ENCODE measurements around the gene AP3B1. TPM values are rescaled to one million over a fixed set of nuclear protein-coding genes. Genes with fewer than 3 reads are reported as not detected.

Gene AP3B1
- total RNA-seq, 2 donors from 2014 or later: 53.4 to 74.0 TPM

DNA sequence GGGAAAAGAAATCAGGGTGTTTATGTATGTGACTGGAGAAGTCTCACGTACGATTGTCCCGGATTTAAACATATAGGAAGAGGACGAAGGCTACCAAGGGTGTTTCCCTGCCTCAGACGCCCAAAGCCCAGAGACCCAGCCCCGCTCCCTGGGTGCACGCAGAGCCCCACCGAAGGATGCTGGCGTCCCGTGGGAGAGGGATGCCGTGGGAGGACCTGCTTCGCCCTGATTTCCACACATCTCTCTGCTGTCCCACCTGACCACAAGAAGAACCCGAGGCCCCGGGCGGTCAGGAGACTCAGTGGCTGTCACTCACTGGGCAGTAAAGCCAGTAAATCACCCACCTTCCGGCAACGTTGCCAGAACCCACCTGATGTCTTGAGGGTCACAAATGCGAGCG is 306.5 kb downstream of the AP3B1 start:
- H3K9ac ChIP-seq (ENCODE audit: extremely low read depth, low read length, poor library complexity, severe bottlenecking): no peak overlapping the region
- no peak for DNase-seq
- H3K4me3 Mint-ChIP-seq: no peak overlapping the region

GRCh38 chr5:77987331-77987730 is 307.2 kb downstream of the AP3B1 start:
- WGBS, 2 experiments (ENCODE audit: insufficient coverage in 1 of 2, insufficient read length in 1 of 2): 76 to 77% methylated on average over 3 to 5 of the region's 5 CpGs
- Histone ChIP-seq H3K36me3 (ENCODE audit: control insufficient read depth, insufficient read depth, low read length) (no peaks in the 10 kb centered on the region), H3K27me3 (ENCODE audit: control insufficient read depth, insufficient read depth, low read length, poor library complexity, severe bottlenecking) (no peaks in the 10 kb centered on the region), H3K4me3 (ENCODE audit: low read length) (no peak overlapping the region), H3K27ac (ENCODE audit: low read depth, low read length) (no peak overlapping the region), H3K4me1 (ENCODE audit: control insufficient read depth, insufficient read depth, low read length) (peaks cover 15% of the 10 kb centered on the region), H3K9ac (ENCODE audit: extremely low read depth, low read length, poor library complexity, severe bottlenecking) (no peak overlapping the region), H3K9me3 (ENCODE audit: control insufficient read depth, low read length) (no peaks in the 10 kb centered on the region)
- TF ChIP-seq, protein P1, sequence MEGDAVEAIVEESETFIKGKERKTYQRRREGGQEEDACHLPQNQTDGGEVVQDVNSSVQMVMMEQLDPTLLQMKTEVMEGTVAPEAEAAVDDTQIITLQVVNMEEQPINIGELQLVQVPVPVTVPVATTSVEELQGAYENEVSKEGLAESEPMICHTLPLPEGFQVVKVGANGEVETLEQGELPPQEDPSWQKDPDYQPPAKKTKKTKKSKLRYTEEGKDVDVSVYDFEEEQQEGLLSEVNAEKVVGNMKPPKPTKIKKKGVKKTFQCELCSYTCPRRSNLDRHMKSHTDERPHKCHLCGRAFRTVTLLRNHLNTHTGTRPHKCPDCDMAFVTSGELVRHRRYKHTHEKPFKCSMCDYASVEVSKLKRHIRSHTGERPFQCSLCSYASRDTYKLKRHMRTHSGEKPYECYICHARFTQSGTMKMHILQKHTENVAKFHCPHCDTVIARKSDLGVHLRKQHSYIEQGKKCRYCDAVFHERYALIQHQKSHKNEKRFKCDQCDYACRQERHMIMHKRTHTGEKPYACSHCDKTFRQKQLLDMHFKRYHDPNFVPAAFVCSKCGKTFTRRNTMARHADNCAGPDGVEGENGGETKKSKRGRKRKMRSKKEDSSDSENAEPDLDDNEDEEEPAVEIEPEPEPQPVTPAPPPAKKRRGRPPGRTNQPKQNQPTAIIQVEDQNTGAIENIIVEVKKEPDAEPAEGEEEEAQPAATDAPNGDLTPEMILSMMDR (conservative IDR thresholded peaks at IDR 0.05): no peak
- Mint-ChIP-seq H3K4me3 (no peak overlapping the region), H3K27ac (peak overlapping the region; percentile 39), H3K4me1 (peaks cover 36% of the 10 kb centered on the region), H3K36me3 (ENCODE audit: low read depth) (no peaks in the 10 kb centered on the region), H3K27me3 (ENCODE audit: insufficient read depth) (peaks cover 3% of the 10 kb centered on the region), H3K9me3 (no peaks in the 10 kb centered on the region)
- no peak for DNase-seq

More for the DNA sequence above, 306.5 kb downstream of the AP3B1 start:
- H3K27me3 Mint-ChIP-seq (ENCODE audit: insufficient read depth): peaks cover 9% of the 10 kb centered on the region
- TF ChIP-seq, protein P1 (conservative IDR thresholded peaks at IDR 0.05): no peak
- no peaks in the 10 kb centered on the region for H3K36me3 ChIP-seq (ENCODE audit: control insufficient read depth, insufficient read depth, low read length)
- H3K4me1 ChIP-seq (ENCODE audit: control insufficient read depth, insufficient read depth, low read length): peaks cover 15% of the 10 kb centered on the region
- no peaks in the 10 kb centered on the region for H3K9me3 ChIP-seq (ENCODE audit: control insufficient read depth, low read length)
- no peaks in the 10 kb centered on the region for H3K9me3 Mint-ChIP-seq
- H3K4me1 Mint-ChIP-seq: peaks cover 37% of the 10 kb centered on the region
- H3K27ac ChIP-seq (ENCODE audit: low read depth, low read length): no peak overlapping the region
- no peak overlapping the region for H3K27ac Mint-ChIP-seq
- no peak overlapping the region for H3K4me3 ChIP-seq (ENCODE audit: low read length)
- H3K27me3 ChIP-seq (ENCODE audit: control insufficient read depth, insufficient read depth, low read length, poor library complexity, severe bottlenecking): no peaks in the 10 kb centered on the region
- H3K36me3 Mint-ChIP-seq (ENCODE audit: low read depth): no peaks in the 10 kb centered on the region
- 87 to 89% methylated on average over 9 to 19 of the region's 19 CpGs for WGBS, 2 experiments (ENCODE audit: insufficient coverage in 1 of 2, insufficient read length in 1 of 2)

GRCh38 chr5:77986261-77986660 is 308.2 kb downstream of the AP3B1 start:
- Mint-ChIP-seq H3K36me3 (ENCODE audit: low read depth) (no peaks in the 10 kb centered on the region), H3K27ac (no peak overlapping the region), H3K4me1 (peaks cover 35% of the 10 kb centered on the region), H3K4me3 (no peak overlapping the region), H3K27me3 (ENCODE audit: insufficient read depth) (peaks cover 9% of the 10 kb centered on the region), H3K9me3 (no peaks in the 10 kb centered on the region)
- no peak overlapping the region for H3K4me3 ChIP-seq (ENCODE audit: low read length)
- no peaks in the 10 kb centered on the region for H3K36me3 ChIP-seq (ENCODE audit: control insufficient read depth, insufficient read depth, low read length)
- TF ChIP-seq, protein P1 (conservative IDR thresholded peaks at IDR 0.05): peak; percentile 51
- H3K9me3 ChIP-seq (ENCODE audit: control insufficient read depth, low read length): no peaks in the 10 kb centered on the region
- no peak overlapping the region for H3K27ac ChIP-seq (ENCODE audit: low read depth, low read length)
- H3K4me1 ChIP-seq (ENCODE audit: control insufficient read depth, insufficient read depth, low read length): peaks cover 15% of the 10 kb centered on the region
- no peak overlapping the region for H3K9ac ChIP-seq (ENCODE audit: extremely low read depth, low read length, poor library complexity, severe bottlenecking)
- H3K27me3 ChIP-seq (ENCODE audit: control insufficient read depth, insufficient read depth, low read length, poor library complexity, severe bottlenecking): no peaks in the 10 kb centered on the region
- no peak for DNase-seq
- WGBS, 2 experiments (ENCODE audit: insufficient coverage in 1 of 2, insufficient read length in 1 of 2): 90 to 95% methylated on average over 6 of the region's 6 CpGs
